AG04449 (cell line): ENCODE measurements around the gene KLHDC8A.
"Not testable (repeated sequence)": the region's sequence is repeated elsewhere in the genome, so short reads cannot be mapped to it uniquely, and the experiment has no call there.

Experiments used
- CTCF ChIA-PET: fragments of 350-600 bp; formaldehyde crosslinking; extraction: SDS; loops from one replicate; lab custom pipeline; 2021; ENCODE audit warnings: antibody characterized with exemption; lab: Yijun Ruan, JAX
- POLR2A ChIA-PET: fragments of 400-600, 350-600 bp; formaldehyde crosslinking; extraction: SDS; loops from one replicate; lab custom pipeline; 2020; ENCODE audit warnings: antibody characterized with exemption, inconsistent platforms; lab: Yijun Ruan, JAX
- DNase-seq: peaks from one replicate; pipeline ENCODE4 v3.0.0-alpha.2; 2010; ENCODE audit warnings: low read depth, low spot score
- H3K4me3 ChIP-seq: 2 replicates; pipeline ENCODE4 v1.5.1; 2011; ENCODE audit warnings: low read depth, mild to moderate bottlenecking, control low read depth, low read length
- CTCF ChIP-seq: IDR thresholded peaks from one replicate; pipeline ENCODE4 v1.5.1; 2011; ENCODE audit warnings: mild to moderate bottlenecking, moderate library complexity, low read length, control low read depth, inconsistent platforms; ENCODE audit not compliant: insufficient read depth; ENCODE audit errors: missing control alignments

KLHDC8A gene

GRCh38 chr1:205391386-205391785 lies 34.7 kb upstream of the KLHDC8A start:
- ChIA-PET CTCF (interaction anchor here (1.2 to 6.6 kb wide), 3 partner anchors 37 to 135 kb away, joined by 3 to 39 read pairs (median 17); no protein-coding TSS in a partner anchor), POLR2A (no interaction called here)
- H3K4me3 ChIP-seq: no peak overlapping the region
- no peak for TF ChIP-seq CTCF
- DNase-seq: no peak

GRCh38 chr1:205387845-205388244 lies 31.1 kb upstream of the KLHDC8A start:
- ChIA-PET CTCF (interaction anchor here (0.7 to 8.3 kb wide), 9 partner anchors 9 to 137 kb away, joined by 3 to 61 read pairs (median 4); no protein-coding TSS in a partner anchor), POLR2A (no interaction called here)
- H3K4me3 ChIP-seq: no peak overlapping the region
- TF ChIP-seq CTCF: no peak
- no peak for DNase-seq

- POLR2A ChIA-PET, DNase-seq, H3K4me3 ChIP-seq: not testable (repeated sequence)
- CTCF ChIA-PET: interaction anchor here (0.8 to 8.3 kb wide), 3 partner anchors 14 to 102 kb away, joined by 3 to 61 read pairs (median 6); no protein-coding TSS in a partner anchor
These were observed 26.3 kb upstream of the KLHDC8A start for GRCh38 chr1:205382990-205383389.

- no peak overlapping the region for H3K4me3 ChIP-seq
- DNase-seq: no peak
- ChIA-PET CTCF (interaction anchor here (1.8 to 8.3 kb wide), 2 partner anchors 14 to 29 kb away, joined by 6 to 61 read pairs; no protein-coding TSS in a partner anchor), POLR2A (no interaction called here)
- TF ChIP-seq CTCF: no peak
These were observed 25.8 kb upstream of the KLHDC8A start for GRCh38 chr1:205382561-205382960.

GRCh38 chr1:205381305-205381704 lies 24.6 kb upstream of the KLHDC8A start:
- DNase-seq: no peak
- ChIA-PET POLR2A (no interaction called here), CTCF (interaction anchor here (1.0 to 8.3 kb wide), 5 partner anchors 15 to 108 kb away, joined by 3 to 61 read pairs (median 5); no protein-coding TSS in a partner anchor)
- no peak overlapping the region for H3K4me3 ChIP-seq
- TF ChIP-seq CTCF: no peak

GRCh38 chr1:205380882-205381281 lies 24.2 kb upstream of the KLHDC8A start:
- ChIA-PET POLR2A (no interaction called here), CTCF (interaction anchor here (1.0 to 8.3 kb wide), 5 partner anchors 16 to 107 kb away, joined by 3 to 61 read pairs (median 5); no protein-coding TSS in a partner anchor)
- no peak for DNase-seq
- TF ChIP-seq CTCF: no peak
- H3K4me3 ChIP-seq: no peak overlapping the region

GRCh38 chr1:205379056-205379455 lies 22.3 kb upstream of the KLHDC8A start:
- no peak for DNase-seq
- no peak overlapping the region for H3K4me3 ChIP-seq
- POLR2A ChIA-PET: no interaction called here
- CTCF ChIA-PET: interaction anchor here (0.9 to 1.7 kb wide), 2 partner anchors 9 to 25 kb away, joined by 3 to 6 read pairs; no protein-coding TSS in a partner anchor
- no peak for TF ChIP-seq CTCF
